ENCODE measurements around the gene ORC6.

DNA sequence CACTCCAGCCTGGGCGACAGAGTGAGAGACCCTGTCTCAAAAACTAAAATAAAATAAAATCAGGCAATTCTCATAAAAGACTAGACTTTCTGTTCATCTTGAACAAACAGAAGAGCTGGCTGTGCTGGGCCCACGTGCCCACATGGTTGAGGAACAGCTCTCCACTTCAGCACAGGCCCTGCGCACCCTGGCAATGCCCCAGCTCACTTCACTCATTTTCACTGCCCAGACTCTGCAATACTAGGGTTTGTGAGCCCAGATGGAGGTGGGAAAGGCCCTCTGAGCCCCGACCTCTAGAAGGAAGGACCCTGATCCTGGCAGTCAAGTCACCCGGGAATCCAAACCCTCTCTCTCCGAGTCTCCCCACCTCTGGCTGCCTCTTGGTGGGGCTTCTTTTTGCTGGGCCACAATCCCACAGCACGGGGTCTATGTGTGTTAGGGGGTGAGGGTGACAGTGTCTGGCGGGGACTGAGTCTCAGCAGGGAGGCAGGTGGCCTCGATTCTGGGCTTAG lies 43.9 kb downstream of the ORC6 start:
- TF ChIP-seq, protein P1, sequence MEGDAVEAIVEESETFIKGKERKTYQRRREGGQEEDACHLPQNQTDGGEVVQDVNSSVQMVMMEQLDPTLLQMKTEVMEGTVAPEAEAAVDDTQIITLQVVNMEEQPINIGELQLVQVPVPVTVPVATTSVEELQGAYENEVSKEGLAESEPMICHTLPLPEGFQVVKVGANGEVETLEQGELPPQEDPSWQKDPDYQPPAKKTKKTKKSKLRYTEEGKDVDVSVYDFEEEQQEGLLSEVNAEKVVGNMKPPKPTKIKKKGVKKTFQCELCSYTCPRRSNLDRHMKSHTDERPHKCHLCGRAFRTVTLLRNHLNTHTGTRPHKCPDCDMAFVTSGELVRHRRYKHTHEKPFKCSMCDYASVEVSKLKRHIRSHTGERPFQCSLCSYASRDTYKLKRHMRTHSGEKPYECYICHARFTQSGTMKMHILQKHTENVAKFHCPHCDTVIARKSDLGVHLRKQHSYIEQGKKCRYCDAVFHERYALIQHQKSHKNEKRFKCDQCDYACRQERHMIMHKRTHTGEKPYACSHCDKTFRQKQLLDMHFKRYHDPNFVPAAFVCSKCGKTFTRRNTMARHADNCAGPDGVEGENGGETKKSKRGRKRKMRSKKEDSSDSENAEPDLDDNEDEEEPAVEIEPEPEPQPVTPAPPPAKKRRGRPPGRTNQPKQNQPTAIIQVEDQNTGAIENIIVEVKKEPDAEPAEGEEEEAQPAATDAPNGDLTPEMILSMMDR (IDR thresholded peaks at IDR 0.05): no peak
- no peak for TF ChIP-seq POLR2A (IDR thresholded peaks at IDR 0.05)

Measured in ovary (tissue), 3 donors.